HK-2 (cell line): ENCODE measurements around the gene RPS19BP1.

Source experiments
- DNase-seq: peaks from one replicate; pipeline ENCODE4 v3.0.0-alpha.2; 2018; ENCODE audit not compliant: unreplicated experiment

RPS19BP1 gene

DNA sequence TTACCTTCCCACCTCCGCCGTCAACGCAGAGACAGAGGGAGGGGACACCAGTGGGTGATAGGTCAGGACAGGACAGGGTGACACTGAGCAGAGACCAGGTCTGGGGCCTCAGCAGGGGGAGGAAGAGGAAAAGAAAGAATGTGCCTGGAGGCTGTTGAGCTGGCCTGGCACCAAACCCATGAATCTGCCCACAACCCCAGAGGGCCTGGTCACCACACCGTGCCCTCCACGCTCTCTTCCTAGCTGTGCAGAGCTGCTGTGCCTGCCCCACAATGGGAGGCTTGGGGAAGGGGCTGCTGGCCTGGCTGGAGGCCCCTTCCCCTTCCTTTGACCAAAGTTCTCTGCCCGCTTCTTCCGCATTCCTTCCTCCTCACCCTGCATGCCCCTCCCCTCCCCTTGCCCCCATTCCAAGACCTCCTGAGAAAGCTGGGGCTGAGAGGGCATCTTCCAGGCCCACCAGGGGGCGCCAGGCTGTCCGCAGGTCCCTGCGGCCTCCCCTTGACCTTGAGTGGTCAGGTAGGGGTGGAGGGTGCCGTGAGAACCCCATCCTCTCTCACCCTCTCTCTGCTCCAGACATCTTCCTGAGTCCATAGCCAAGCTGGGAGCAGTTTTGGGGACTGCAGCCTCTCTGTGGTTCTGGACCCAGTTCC, 27.0 kb upstream of the RPS19BP1 start:
- no peak for DNase-seq

DNA sequence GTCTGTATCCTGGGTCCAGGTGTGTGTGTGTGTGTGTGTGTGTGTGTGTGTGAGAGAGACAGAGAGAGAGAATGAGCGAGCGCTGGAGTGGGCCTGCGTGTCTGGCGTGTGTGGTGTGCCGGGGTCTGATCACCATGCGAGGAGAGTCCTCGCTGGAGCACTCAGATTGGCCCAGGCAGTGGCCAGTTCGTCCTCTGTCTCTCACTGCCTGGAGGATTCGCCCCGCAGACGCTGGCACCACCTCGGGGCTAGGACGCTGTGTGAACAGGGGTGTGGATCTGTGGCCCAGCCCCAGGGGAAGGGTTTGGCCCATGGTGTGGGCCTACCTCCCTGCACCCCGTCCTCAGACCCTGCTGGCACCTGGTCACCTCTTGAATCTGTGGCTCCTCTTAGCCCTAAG, 26.4 kb upstream of the RPS19BP1 start:
- no peak for DNase-seq

DNA sequence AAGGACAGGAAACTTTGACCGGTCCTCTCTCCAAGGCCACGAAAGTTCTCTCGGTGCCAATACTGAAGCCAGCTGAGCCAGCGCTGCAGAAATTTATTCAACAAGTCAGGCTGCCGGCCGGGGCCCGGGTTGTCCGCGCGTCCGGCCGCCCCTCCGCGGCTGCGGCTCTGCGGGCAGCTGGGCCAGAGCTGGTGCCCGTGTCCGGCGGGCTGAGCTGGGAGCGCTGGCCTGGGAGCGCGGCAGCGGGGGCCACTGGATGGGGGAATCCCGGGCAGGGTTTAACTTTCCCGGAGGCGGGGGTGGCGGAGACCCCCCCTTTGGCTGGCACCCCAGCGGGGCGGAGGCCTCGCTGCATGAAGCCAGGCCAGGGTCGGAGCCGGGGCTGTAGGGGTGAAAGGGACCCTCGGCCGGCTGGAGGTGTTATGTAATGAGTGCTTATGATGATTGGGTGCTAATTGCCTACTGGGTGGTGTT, 25.7 kb upstream of the RPS19BP1 start:
- no peak for DNase-seq

DNA sequence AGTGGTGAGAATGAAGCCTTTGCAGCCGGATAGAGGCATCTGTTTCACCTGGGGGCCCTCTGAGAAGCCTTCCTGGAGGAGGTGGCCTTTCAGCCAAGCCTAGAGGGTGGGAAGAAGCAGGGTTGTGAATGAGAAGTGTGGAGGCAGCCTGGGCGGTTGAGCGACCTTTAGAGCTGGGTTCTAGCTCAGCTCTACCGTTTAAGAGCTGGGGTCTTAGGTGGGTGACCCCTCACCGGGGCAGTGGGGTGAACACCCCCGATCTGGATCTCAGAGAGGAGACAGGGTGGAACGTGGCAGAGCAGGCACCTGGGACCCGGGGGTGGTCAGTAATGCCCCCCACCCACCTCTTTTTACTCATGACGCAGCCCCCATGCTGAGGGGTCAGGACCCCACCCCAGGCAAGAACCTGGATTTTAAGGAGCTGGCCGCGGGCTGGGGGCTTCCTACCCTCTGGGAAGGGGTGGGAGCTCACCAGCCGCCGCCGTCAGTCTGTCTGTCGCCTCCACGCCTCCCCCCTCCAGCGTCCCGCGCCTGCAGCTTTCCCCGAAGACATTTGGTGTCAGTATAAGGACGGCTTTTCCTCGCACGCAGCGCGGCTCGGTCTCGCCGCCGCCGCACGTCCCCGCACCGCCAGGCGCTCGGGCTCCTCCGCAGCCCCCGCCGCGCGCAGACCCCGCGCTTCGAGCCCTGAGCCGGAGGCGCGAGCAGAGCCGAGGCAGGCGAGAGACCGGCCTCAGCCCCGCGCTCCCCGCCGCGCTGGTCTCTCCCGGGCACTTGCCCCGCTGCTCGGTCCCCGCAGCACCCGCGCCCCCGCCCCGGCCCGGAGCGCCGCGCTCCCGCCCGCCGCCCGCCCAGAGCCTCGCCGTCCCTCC, 24.7 kb upstream of the RPS19BP1 start:
- no peak for DNase-seq

DNA sequence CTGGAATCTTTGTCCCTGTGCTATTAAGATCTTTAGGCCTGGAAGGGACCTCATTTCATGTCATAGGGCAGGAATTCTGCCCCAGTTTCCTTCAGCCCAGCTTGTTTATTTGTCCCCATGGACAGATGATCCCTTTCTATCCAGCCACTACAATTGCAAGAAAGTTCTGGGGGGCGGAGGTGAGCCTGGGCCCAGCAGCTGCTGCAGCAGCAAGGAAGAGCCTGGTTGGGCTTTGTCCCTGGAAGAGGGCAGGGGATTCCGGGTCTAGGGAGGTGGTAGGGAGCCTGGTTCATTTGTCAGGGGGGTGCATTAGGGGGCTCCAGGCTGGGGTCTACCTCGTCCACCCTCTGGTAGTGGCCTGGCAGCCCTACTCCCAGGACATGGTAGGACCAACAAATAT, 21.6 kb upstream of the RPS19BP1 start:
- DNase-seq, result no peak

DNA sequence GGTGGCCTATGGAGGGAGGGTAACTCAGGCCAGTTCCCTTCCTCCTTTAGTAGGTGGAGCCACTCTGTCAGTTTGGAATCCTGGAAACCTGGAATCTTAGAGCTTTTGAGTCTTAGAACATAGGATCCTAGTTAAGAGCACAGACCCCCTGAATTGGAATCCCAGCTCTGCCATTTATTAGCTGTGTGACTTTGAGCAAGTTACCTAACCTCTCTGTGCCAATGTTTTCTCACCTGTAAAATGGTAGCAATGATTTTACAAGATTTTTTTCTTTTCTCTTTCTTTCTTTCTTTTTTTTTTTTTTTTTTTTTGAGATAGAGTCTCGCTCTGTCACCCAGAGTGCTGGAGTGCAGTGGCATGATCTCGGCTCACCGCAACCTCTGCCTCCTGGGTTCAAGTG, 20.9 kb upstream of the RPS19BP1 start:
- no peak for DNase-seq

DNA sequence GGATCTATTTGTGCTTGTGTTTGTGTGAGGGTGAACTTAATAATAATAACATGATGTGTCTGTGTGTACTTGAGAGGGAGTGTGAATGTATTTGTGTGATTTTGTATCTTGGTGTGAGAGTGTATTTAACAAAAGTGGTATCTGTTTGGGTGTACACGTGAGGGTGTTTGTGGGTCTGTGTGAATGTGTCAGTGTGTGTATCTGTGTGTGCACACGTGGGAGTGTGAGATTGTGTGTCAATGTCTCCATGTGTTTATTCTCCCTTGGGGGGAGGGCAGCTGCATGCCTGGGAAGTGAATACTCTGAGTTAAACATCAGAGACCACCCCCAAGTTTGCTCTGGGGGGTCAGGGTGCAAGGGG, 15.0 kb upstream of the RPS19BP1 start:
- no peak for DNase-seq

DNA sequence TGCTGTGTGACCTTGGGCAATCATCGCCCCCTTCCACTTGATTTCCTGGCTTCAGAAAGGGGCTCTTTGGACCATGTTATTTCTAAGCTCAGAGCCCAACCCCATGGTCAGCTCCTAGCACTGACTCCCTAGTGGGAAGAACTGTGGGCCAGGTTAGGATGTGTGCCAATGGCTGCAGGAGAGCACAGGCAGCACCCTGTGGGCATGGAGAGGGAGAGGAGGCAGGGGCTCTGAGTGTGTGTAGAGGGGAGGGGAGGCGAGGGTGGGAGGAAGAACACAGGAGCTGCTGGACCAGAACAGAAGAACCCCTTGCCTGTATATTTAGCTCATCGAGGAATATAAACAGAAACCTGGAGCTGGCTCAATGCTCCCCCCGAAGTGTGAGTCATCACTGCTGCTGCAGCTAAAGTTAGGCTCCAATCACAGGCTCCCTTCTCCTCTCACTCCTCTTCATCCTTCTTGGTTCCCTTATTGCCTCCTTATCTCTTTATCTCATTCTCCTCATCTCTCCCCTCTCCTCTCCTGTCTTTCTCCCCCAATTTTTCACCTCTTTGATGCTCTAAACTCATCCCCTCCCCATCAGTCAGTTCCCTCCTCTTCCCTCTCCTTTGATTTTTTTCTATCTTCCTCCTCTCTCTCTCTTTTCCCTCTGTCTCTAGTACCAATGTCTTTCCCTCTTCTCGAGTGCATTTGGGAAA, 14.5 kb upstream of the RPS19BP1 start:
- DNase-seq, result no peak

DNA sequence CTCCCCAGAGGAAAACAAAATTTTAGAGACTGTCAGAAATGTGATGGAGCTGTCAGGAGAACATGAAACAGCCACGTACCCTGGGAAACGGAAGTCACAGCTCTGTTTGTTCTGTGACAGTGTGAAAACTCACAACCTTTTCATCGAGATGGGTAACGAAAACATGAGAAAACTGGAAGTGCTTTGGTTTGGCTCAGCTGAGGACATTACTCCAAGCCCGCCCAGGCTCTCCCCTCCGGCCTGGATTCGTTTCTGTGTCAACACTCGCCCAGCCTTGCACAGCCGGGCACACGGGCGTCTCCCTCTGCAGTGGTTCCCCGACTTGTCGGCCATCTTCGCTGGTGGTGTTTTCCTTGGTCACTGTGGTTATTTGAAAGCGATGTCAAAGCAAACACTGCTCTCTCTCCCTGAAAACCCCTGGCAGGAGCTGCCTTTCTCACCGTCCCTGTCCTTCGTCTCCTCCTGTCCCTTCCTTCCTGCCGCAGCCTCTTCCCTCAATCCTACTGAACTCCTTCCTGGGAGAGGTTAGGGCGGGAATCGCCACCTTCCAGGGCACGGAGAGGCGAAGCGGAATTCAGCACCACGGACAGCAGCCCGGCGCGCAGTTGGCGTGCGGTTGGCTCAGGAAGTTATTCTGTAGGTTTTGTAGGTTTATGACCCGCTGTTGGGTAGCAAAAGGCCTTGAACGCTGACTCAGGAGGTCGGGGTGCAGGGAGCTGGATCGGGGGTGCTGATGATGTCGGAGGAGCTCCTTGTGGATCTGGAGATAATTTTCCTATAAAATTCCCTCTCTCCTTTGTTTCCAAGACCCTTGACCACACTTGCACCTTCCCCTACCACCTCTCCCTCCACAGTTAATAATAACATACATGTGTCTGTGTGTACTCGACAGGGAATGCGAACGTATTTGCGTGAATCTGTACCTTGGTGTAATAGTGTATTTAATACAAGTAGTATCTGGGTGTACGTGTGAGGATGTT, 13.1 kb upstream of the RPS19BP1 start:
- DNase-seq, result no peak

DNA sequence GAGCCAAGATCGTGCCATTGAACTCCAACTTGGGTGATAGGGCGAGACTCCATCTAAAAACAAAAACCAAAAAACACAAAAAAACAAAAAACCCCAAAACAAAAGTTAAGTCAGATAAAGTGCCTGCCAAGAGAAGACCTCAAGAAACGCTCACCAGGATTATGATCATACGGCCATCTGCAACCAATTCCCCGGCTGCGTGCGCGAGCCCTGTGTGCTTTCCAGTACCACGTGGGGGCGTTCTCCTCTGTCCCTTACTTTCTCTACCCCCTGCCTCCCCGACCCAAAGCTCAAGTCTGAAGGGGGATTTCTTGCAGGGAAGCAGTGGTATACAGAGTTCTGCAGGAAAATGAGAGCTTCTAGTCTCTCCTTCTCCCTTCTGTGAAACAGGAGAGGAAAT, 10.5 kb upstream of the RPS19BP1 start:
- no peak for DNase-seq

DNA sequence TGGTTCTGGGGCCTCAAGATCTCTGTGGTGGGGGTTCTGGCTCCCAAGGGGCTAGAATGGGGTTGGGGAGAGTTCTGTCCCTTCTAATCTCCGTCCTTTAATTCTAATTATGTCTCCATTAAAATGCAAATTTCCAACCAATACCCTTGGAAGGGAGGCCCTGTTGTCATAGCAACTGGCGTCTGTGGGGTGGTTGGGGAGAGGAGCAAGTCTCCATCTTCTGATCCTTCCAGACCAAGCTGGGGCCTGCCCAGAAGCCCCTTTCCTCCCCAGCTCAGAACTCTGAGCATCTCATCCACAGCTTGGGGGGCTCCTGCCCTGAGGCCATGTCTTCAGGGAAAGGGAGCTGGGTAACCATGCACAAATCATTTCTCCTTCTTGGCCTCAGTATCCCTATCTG, 5.4 kb upstream of the RPS19BP1 start:
- no peak for DNase-seq

DNA sequence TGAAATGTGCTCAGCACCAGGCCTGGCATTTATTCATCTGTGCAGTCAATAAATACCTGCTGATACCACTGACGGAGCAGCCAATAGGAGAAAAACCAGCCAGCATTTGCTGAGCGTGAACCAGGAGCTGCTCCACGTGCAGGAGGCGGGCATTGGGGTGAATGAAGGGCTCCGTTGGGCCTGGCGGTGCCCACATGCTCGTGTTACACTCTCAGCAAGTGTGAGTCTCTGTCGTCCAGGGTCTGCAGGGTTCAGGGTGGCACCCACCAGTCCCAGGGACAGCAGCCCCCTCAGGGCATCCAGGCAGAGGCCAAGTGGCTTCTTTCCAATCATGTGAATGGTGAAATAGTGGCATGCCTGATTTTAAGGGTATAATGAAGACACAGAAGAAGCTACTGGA, 4.2 kb upstream of the RPS19BP1 start:
- no peak for DNase-seq

DNA sequence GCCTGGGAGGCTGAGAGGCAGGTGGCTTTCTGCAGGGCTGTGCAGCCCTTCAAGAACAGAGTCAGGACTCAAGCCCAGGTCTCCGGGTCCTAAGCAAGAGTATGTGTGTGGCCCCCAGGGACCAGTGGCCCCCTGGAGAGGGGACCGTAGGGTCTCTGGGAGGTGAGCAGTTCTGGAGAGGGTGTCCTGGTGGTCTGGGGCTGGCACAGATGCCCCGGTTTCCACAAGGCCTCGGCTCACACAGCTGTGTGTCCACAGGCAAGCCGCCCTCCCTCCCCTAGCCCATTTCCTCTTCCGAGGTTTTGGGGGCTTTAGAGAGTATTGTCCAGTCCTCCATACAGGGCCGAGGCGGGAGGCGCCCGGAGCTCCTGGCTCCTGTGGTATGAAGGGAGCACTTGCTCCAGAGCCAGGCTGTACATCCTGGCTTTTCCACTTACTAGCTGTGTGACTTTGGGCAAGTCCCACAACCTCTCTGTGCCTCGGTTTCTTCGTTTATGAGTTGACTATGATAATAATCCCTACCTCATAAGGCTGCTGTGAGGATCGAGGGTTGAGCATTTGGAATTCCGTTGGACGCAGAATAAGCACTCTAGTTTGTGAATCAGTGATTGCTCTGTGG, 3.4 kb upstream of the RPS19BP1 start:
- no peak for DNase-seq

DNA sequence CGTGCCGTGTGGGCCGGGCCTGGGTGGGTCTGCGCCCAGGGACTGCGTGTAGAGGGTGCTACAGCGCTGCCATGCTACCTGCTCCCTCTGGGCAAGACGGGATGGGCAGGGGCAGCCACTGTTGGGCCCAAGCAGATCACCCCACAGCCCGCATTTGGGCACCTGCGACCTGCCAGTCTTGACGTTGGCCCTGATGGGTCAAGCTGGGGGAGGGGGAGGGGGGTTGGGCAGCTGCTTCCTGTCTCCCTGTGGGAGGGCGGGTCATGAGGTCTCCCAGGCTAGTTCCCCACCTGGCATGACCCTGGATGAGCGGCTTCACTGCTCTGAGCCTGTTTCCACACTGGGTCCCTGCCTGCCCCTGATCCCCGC, 2.8 kb upstream of the RPS19BP1 start:
- no peak for DNase-seq

DNA sequence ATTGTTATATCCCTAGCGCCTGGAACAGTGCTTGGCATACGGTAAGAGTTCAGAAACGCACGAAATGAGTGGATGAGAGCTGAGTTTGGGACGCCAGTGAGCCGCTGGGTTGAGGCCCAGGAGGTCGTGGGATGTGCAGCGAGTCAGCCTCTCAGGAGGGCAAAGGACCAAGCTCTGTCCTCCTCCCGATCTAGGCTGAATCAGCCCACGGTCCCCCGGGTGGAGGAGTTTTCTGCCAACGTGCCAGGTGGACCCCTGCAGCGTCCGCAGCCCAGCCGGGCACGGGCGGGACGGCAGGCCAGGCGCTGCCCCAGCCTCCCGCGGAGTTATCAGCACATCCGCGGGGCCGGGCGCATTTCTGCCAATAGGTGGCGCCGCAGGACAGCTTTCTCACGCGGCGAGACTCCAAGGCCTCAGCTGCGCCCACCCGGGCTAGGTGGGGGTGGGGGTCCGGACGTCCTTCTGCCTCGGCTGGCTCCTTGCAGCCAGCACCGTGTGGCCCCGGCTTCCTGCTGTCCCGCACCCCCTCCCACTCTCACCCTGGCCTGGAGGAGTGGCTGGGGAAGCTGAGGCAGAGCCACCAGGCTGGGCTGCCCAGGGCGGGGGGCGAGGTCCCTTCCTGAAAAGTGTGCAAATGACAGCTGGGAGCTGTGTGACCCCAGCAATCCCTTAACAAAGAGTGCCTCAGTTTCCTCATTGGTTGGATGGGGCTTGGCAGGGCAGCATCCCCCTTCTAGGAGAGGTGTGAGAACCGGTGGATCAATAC, 2.2 kb upstream of the RPS19BP1 start:
- peak; percentile 84 for DNase-seq

DNA sequence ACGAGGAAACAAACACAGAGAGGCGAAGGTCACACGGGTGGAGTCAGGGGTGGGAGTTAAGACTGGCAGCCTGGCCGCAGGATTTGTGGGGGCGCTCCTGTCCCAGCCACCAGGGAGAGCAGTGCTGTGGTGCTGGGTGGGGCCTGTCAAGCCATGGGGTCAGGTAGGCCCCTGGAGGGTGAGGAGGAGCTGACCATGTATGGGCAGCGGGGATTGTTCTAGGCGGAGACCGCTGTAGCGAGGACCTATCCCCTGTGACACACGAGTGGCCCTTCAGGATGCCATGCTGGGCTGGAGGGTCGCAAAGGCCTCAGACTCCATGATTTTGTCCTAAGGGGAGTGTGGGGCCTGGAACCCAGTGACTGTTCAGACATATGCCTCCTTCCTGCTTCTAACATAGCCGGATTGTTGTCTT, 1.6 kb upstream of the RPS19BP1 start:
- no peak for DNase-seq

DNA sequence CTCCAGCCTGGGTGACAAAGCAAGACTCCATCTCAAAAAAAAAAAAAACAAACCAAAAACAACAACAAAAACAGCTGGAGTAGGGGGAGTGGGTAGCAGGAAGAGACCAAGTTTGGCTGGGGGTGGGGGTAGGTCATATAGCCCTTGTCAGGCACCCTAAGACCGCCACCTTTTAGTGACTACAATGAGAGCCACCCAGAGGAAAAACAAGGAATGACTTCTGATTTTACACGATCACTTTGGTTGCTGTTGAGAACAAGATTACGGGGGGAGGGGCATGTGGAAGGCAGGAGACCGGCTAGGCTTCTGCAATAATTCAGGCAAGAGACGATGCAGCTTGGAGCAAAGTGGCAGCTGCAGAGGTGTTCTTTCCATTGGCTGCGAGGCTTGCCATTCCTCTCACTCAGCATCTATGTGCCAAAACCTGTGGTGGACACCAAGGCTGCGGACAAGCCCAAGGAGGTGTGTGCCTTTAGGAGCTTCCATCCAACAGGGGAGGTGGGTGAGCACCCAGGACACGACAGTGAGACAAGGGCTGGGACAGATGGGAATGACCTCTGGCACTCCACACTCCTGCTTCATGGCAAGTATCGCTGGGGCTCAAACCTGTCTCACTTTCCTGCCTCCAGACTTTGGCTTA, 1.7 kb downstream of the RPS19BP1 start:
- DNase-seq, result no peak

DNA sequence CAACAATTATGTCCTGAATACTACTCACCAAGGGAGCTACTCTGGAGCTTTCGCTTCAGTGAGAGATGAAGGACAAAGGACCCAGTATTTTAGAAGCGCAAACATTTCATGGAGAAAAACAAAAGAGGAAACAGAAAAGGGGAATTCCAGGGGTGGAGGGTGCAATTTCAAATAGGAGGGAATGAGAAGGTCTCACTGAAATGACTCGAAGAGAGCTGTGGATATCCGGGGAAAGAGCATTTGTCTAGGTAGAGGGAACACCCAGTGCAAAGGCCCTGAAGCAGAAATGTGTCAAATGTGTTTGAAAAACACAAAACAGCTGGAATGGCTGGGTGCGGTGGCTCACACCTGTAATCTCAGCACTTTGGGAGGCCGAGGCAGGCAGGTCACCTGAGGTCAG, 2.4 kb downstream of the RPS19BP1 start:
- no peak for DNase-seq

DNA sequence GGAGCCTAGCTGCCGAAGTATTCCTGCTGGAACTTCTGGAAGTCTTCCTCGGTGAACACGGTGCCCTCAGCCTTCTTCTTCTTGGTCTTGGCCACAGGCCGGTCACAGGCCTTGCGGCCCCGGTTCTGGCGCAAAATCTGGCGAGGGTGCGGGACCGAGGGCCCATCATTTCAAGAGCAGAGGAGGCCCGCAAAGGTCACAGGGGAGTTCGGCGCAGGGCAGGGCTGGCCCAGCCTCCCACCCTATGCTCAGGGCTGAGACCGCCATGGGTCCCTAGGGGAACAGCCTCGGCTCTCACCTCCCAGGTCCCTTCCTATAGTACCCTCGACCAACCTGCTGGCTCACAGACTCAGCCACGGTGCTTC, 3.1 kb downstream of the RPS19BP1 start:
- no peak for DNase-seq
